NCI-H345 treated with DMSO at 0.1 percent for 48 hours (cell line): ENCODE measurements around the gene NEURL1.
A peak's percentile ranks its signal among the peaks of the same experiment; 100 is the strongest.

Experiments
- DNase-seq: peaks from one replicate; lab custom pipeline; 2025; ENCODE audit not compliant: unreplicated experiment; lab: John Stamatoyannopoulos, UW

The NEURL1 gene

GRCh38 chr10:103580430-103580829, 86.9 kb downstream of the NEURL1 start:
- DNase-seq: no peak

- DNase-seq: no peak
Observed at GRCh38 chr10:103581499-103581898, 88.0 kb downstream of the NEURL1 start.

- no peak for DNase-seq
Observed at GRCh38 chr10:103582331-103583123, 89.0 kb downstream of the NEURL1 start.

GRCh38 chr10:103583871-103584215, 90.3 kb downstream of the NEURL1 start:
- DNase-seq: no peak

GRCh38 chr10:103584216-103585010, 90.9 kb downstream of the NEURL1 start:
- no peak for DNase-seq

GRCh38 chr10:103585011-103585405, 91.5 kb downstream of the NEURL1 start:
- no peak for DNase-seq

GRCh38 chr10:103587073-103587472, 93.6 kb downstream of the NEURL1 start:
- no peak for DNase-seq

GRCh38 chr10:103589074-103589630, 95.6 kb downstream of the NEURL1 start:
- DNase-seq: no peak

- DNase-seq: no peak
Observed at GRCh38 chr10:103590060-103590459, 96.6 kb downstream of the NEURL1 start.

GRCh38 chr10:103590744-103591291, 97.3 kb downstream of the NEURL1 start:
- DNase-seq: no peak

GRCh38 chr10:103592186-103593021, 98.9 kb downstream of the NEURL1 start:
- DNase-seq: no peak

GRCh38 chr10:103593022-103593570, 99.6 kb downstream of the NEURL1 start:
- no peak for DNase-seq

- no peak for DNase-seq
Observed at GRCh38 chr10:103595933-103596726, 102.6 kb downstream of the NEURL1 start.

GRCh38 chr10:103597003-103597402, 103.5 kb downstream of the NEURL1 start:
- DNase-seq: no peak

GRCh38 chr10:103598654-103599115, 105.2 kb downstream of the NEURL1 start:
- peak; percentile 23 for DNase-seq

GRCh38 chr10:103599211-103599610, 105.7 kb downstream of the NEURL1 start:
- no peak for DNase-seq

- no peak for DNase-seq
Observed at GRCh38 chr10:103599907-103600306, 106.4 kb downstream of the NEURL1 start.

- DNase-seq: no peak
Observed at GRCh38 chr10:103600325-103600724, 106.8 kb downstream of the NEURL1 start.

- no peak for DNase-seq
Observed at GRCh38 chr10:103600956-103601569, 107.6 kb downstream of the NEURL1 start.
